ENCODE results near the gene SPINK4. TPM values are rescaled to one million over a fixed set of nuclear protein-coding genes. Genes with fewer than 3 reads are reported as not detected.

SPINK4 gene
- total RNA-seq, 1 donor from 2014 or later: not detected

GRCh38 chr9:33293782-33294181, 53.8 kb downstream of the SPINK4 start:
- Histone ChIP-seq H3K4me3 (no peak overlapping the region), H3K9me3 (no peaks in the 10 kb centered on the region), H3K27me3 (no peaks in the 10 kb centered on the region), H3K4me1 (peaks cover 8 to 39% of the 10 kb centered on the region in 2 donors), H3K27ac (no peak overlapping the region), H3K36me3 (peaks cover 32 to 42% of the 10 kb centered on the region in 2 donors)
- no peak for DNase-seq (ENCODE audit: low spot score in 2 of 2)
- TF ChIP-seq CTCF (IDR thresholded peaks at IDR 0.05): no peak
- intact Hi-C loops (cut with DNase I): loop anchor here (5.0 to 10.0 kb wide), 2 partner anchors 179 to 521 kb away; partner anchors contain the start of genes NOL6 and UBE2R2

- intact Hi-C loops (cut with DNase I): loop anchor here (5.0 to 10.0 kb wide), 2 partner anchors 177 to 520 kb away; partner anchors contain the start of genes NOL6 and UBE2R2
- no peak for DNase-seq (ENCODE audit: low spot score in 2 of 2)
- peaks cover 40 to 51% of the 10 kb centered on the region in 2 donors for H3K36me3 ChIP-seq
- no peaks in the 10 kb centered on the region for H3K27me3 ChIP-seq
- no peak for TF ChIP-seq CTCF (IDR thresholded peaks at IDR 0.05)
- peaks cover 6 to 33% of the 10 kb centered on the region in 2 donors for H3K4me1 ChIP-seq
- H3K27ac ChIP-seq: no peak overlapping the region
- H3K9me3 ChIP-seq: no peaks in the 10 kb centered on the region
- no peak overlapping the region for H3K4me3 ChIP-seq
Measured at GRCh38 chr9:33294670-33295432, 54.9 kb downstream of the SPINK4 start.

GRCh38 chr9:33295571-33295970, 55.6 kb downstream of the SPINK4 start:
- peaks cover 47 to 57% of the 10 kb centered on the region in 2 donors for H3K36me3 ChIP-seq
- DNase-seq (ENCODE audit: low spot score in 2 of 2): no peak
- no peaks in the 10 kb centered on the region for H3K9me3 ChIP-seq
- TF ChIP-seq CTCF (IDR thresholded peaks at IDR 0.05): no peak
- H3K4me1 ChIP-seq: peaks cover 6 to 33% of the 10 kb centered on the region in 2 donors
- H3K4me3 ChIP-seq: no peak overlapping the region
- no peak overlapping the region for H3K27ac ChIP-seq
- intact Hi-C loops (cut with DNase I): loop anchor here (10.0 kb wide), 1 partner anchor 519 kb away; the partner anchor contains the start of gene UBE2R2
- no peaks in the 10 kb centered on the region for H3K27me3 ChIP-seq

- Histone ChIP-seq H3K27ac (no peak overlapping the region), H3K4me3 (no peak overlapping the region)
Measured at GRCh38 chr9:33297432-33297831, 57.5 kb downstream of the SPINK4 start.

More at GRCh38 chr9:33297432-33297831, 57.5 kb downstream of the SPINK4 start:
- peaks cover 63 to 76% of the 10 kb centered on the region in 2 donors for H3K36me3 ChIP-seq
- H3K27me3 ChIP-seq: no peaks in the 10 kb centered on the region
- no peaks in the 10 kb centered on the region for H3K9me3 ChIP-seq
- peak in 1 of 2 donors; percentile 25 for DNase-seq (ENCODE audit: low spot score in 2 of 2)
- H3K4me1 ChIP-seq: peaks cover 3 to 19% of the 10 kb centered on the region in 2 donors
- TF ChIP-seq CTCF (IDR thresholded peaks at IDR 0.05): no peak
- intact Hi-C loops (cut with DNase I): loop anchor here (10.0 kb wide), 1 partner anchor 517 kb away; the partner anchor contains the start of gene UBE2R2

Other genes with a start within 250 kb of the SPINK4 start
- gene APTX, start 238.5 kb upstream of the SPINK4 start, total RNA-seq: 7.0 TPM
- gene DNAJA1, start 214.9 kb upstream of the SPINK4 start, total RNA-seq: 53.6 TPM
- 7.2 TPM for gene SMU1, start 163.5 kb upstream of the SPINK4 start, total RNA-seq
- 100 TPM for gene B4GALT1, start 72.8 kb upstream of the SPINK4 start, total RNA-seq
- gene BAG1, start 24.5 kb downstream of the SPINK4 start, total RNA-seq: 58.5 TPM
- gene CHMP5, start 24.9 kb downstream of the SPINK4 start, total RNA-seq: 47.5 TPM
- gene NFX1, start 50.3 kb downstream of the SPINK4 start, total RNA-seq: 14.2 TPM
- gene AQP7, start 162.4 kb downstream of the SPINK4 start, total RNA-seq: 18.9 TPM
- gene AQP3, start 207.4 kb downstream of the SPINK4 start, total RNA-seq: 12.7 TPM
- 28.6 TPM for gene NOL6, start 233.8 kb downstream of the SPINK4 start, total RNA-seq

Measured in ascending aorta (tissue), 2 donors.